Measurements from ENCODE around the gene MINDY2.

GRCh38 chr15:58770857-58771620 lies at the start of gene MINDY2:
- TF ChIP-seq EZH2 (IDR thresholded peaks at IDR 0.05; ENCODE audit: insufficient read depth, low read length) = no peak
- TF ChIP-seq, protein P1, sequence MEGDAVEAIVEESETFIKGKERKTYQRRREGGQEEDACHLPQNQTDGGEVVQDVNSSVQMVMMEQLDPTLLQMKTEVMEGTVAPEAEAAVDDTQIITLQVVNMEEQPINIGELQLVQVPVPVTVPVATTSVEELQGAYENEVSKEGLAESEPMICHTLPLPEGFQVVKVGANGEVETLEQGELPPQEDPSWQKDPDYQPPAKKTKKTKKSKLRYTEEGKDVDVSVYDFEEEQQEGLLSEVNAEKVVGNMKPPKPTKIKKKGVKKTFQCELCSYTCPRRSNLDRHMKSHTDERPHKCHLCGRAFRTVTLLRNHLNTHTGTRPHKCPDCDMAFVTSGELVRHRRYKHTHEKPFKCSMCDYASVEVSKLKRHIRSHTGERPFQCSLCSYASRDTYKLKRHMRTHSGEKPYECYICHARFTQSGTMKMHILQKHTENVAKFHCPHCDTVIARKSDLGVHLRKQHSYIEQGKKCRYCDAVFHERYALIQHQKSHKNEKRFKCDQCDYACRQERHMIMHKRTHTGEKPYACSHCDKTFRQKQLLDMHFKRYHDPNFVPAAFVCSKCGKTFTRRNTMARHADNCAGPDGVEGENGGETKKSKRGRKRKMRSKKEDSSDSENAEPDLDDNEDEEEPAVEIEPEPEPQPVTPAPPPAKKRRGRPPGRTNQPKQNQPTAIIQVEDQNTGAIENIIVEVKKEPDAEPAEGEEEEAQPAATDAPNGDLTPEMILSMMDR (IDR thresholded peaks at IDR 0.05; ENCODE audit: insufficient read depth, low read depth, low read length) = no peak

All from astrocyte (in vitro differentiated cells and primary cell).